GM12878 (cell line): ENCODE results near the gene NR3C1. TPM values are rescaled to one million over a fixed set of nuclear protein-coding genes. Genes with fewer than 3 reads are reported as not detected.

Experiments
- BMI1 ChIP-seq: fragments of 450-650 bp; IDR thresholded peaks from 2 replicates; pipeline ENCODE4 v1.6.1; 2016; ENCODE audit warnings: mild to moderate bottlenecking, moderate library complexity, borderline replicate concordance
- CBX5 ChIP-seq: sonication (generic); IDR thresholded peaks from 2 replicates; pipeline ENCODE4 v1.6.1; 2016; ENCODE audit warnings: low read depth, moderate library complexity, mild to moderate bottlenecking, inconsistent platforms
- CHD1 ChIP-seq: IDR thresholded peaks from 2 replicates; pipeline ENCODE4 v1.6.1; 2012; ENCODE audit warnings: low read depth, low read length, improper control_type of control experiment
- E2F4 ChIP-seq: IDR thresholded peaks from 2 replicates; pipeline ENCODE4 v1.6.1; 2012; ENCODE audit warnings: low read depth, low read length, improper control_type of control experiment
- JUNB ChIP-seq: IDR thresholded peaks from 2 replicates; pipeline ENCODE4 v1.6.1; 2016; ENCODE audit warnings: antibody characterized with exemption, mild to moderate bottlenecking
- JUND ChIP-seq: IDR thresholded peaks from 2 replicates; pipeline ENCODE4 v1.6.1; 2012; ENCODE audit warnings: low read depth, mild to moderate bottlenecking, low read length, improper control_type of control experiment, moderate library complexity
- KAT2A ChIP-seq: conservative IDR thresholded peaks from 2 replicates; pipeline ENCODE4 v1.6.1; 2011; ENCODE audit warnings: low read depth, low read length; ENCODE audit not compliant: control insufficient read depth
- NFYB ChIP-seq: IDR thresholded peaks from 2 replicates; pipeline ENCODE4 v1.6.1; 2011; ENCODE audit warnings: low read depth, mild to moderate bottlenecking, low read length, improper control_type of control experiment, moderate library complexity; ENCODE audit not compliant: insufficient read depth
- TCF3 ChIP-seq: IDR thresholded peaks from 2 replicates; pipeline ENCODE4 v1.6.1; 2012; ENCODE audit warnings: low read depth, mild to moderate bottlenecking, low read length, borderline replicate concordance; ENCODE audit not compliant: insufficient read depth
- ZBED1 ChIP-seq: IDR thresholded peaks from 2 replicates; pipeline ENCODE4 v1.6.1; 2016; ENCODE audit warnings: borderline replicate concordance
- ZBTB40 ChIP-seq: fragments of 450-650 bp; IDR thresholded peaks from 2 replicates; pipeline ENCODE4 v1.6.1; 2016; ENCODE audit warnings: mild to moderate bottlenecking, moderate library complexity, borderline replicate concordance
- ZNF24 ChIP-seq: fragments of 450-650 bp; IDR thresholded peaks from 2 replicates; pipeline ENCODE4 v1.6.1; 2017; ENCODE audit warnings: antibody characterized with exemption, mild to moderate bottlenecking
- ZNF622 ChIP-seq: fragments of 450-650 bp; IDR thresholded peaks from 2 replicates; pipeline ENCODE4 v1.6.1; 2017; ENCODE audit warnings: mild to moderate bottlenecking, inconsistent platforms
- polyA plus RNA-seq, 11 experiments: library from polyadenylated mRNA; depleted of rRNA in 4 of 11; unstranded in 6 of 11; stranded (reverse) in 5 of 11; fragments of >200 nt; fragmentation: Nextera tagmentation in 4 of 11; fragmentation: Illumina TruSeq in 1 of 11; extraction: Ambion mirVana in 4 of 11; extraction: Trizol in 1 of 11; gene quantifications; 1 replicate in 1 of 11; 2 replicates in 10 of 11; pipeline versions ENCODE4 v1.2.1 to v1.2.3, GENCODE V29; 2011 to 2016; ENCODE audit warnings: inconsistent platforms in 2 of 11, missing spikeins in 2 of 11, low read depth in 1 of 11
- total RNA-seq, 4 experiments: library from RNA; depleted of rRNA in 3 of 4; stranded (reverse); fragments of >200 nt in 3 of 4; fragmentation: Illumina TruSeq in 1 of 4; extraction: Trizol in 1 of 4; gene quantifications; 2 replicates each; pipeline versions ENCODE4 v1.2.1 to v1.2.3, GENCODE V29; 2013 to 2021
- TF ChIP-seq, protein P1 (sequence below): fragments of 450-650 bp; IDR thresholded peaks from 2 replicates; pipeline ENCODE4 v1.6.1; 2017; ENCODE audit warnings: mild to moderate bottlenecking, moderate library complexity
- TF ChIP-seq, protein P2 (sequence below): fragments of 450-650 bp; IDR thresholded peaks from 2 replicates; pipeline ENCODE4 v1.6.1; 2014; ENCODE audit warnings: mild to moderate bottlenecking
- TF ChIP-seq, protein P3 (sequence below): IDR thresholded peaks from 2 replicates; pipeline ENCODE4 v1.6.1; 2011; ENCODE audit warnings: low read depth, mild to moderate bottlenecking, low read length, moderate library complexity, borderline replicate concordance; ENCODE audit errors: extremely low read depth

NR3C1 gene
- total and polyA plus RNA-seq, 10 of the 15 experiments (the other 5 are each of a cell fraction or from before 2014, with no cell fraction given), result 49.7 to 141 (median 109) TPM

- TF ChIP-seq, protein P1, sequence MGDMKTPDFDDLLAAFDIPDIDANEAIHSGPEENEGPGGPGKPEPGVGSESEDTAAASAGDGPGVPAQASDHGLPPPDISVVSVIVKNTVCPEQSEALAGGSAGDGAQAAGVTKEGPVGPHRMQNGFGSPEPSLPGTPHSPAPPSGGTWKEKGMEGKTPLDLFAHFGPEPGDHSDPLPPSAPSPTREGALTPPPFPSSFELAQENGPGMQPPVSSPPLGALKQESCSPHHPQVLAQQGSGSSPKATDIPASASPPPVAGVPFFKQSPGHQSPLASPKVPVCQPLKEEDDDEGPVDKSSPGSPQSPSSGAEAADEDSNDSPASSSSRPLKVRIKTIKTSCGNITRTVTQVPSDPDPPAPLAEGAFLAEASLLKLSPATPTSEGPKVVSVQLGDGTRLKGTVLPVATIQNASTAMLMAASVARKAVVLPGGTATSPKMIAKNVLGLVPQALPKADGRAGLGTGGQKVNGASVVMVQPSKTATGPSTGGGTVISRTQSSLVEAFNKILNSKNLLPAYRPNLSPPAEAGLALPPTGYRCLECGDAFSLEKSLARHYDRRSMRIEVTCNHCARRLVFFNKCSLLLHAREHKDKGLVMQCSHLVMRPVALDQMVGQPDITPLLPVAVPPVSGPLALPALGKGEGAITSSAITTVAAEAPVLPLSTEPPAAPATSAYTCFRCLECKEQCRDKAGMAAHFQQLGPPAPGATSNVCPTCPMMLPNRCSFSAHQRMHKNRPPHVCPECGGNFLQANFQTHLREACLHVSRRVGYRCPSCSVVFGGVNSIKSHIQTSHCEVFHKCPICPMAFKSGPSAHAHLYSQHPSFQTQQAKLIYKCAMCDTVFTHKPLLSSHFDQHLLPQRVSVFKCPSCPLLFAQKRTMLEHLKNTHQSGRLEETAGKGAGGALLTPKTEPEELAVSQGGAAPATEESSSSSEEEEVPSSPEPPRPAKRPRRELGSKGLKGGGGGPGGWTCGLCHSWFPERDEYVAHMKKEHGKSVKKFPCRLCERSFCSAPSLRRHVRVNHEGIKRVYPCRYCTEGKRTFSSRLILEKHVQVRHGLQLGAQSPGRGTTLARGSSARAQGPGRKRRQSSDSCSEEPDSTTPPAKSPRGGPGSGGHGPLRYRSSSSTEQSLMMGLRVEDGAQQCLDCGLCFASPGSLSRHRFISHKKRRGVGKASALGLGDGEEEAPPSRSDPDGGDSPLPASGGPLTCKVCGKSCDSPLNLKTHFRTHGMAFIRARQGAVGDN, result peak; percentile 91
- TF ChIP-seq BMI1 (no peak), ZBED1 (no peak; the same call in 1 of the 2 replicates), CBX5 (no peak), ZNF622 (no peak), JUND (no peak), ZBTB40 (no peak), ZNF24 (0 out of 2 replicates have a peak, but pooled peaks have one; percentile 11), E2F4 (no peak), JUNB (no peak), TCF3 (peak; percentile 66; the same call in 1 of the 2 replicates), KAT2A (no peak), CHD1 (no peak), NFYB (no peak)
- TF ChIP-seq, protein P2, sequence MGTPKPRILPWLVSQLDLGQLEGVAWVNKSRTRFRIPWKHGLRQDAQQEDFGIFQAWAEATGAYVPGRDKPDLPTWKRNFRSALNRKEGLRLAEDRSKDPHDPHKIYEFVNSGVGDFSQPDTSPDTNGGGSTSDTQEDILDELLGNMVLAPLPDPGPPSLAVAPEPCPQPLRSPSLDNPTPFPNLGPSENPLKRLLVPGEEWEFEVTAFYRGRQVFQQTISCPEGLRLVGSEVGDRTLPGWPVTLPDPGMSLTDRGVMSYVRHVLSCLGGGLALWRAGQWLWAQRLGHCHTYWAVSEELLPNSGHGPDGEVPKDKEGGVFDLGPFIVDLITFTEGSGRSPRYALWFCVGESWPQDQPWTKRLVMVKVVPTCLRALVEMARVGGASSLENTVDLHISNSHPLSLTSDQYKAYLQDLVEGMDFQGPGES, result no peak
- TF ChIP-seq, protein P3, sequence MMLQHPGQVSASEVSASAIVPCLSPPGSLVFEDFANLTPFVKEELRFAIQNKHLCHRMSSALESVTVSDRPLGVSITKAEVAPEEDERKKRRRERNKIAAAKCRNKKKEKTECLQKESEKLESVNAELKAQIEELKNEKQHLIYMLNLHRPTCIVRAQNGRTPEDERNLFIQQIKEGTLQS, result no peak
These were observed 174.0 kb downstream of the NR3C1 start (continued) for GRCh38 chr5:143229426-143229895.
